GM23338 (cell line): ENCODE data around the gene ATP13A1.

Source experiments
- CREB1 ChIP-seq: fragments of 250-450 bp; sonication (Bioruptor Pico); IDR thresholded peaks from 2 replicates; pipeline ENCODE4 v1.5.0; 2020; ENCODE audit warnings: low read depth, mild to moderate bottlenecking, moderate library complexity
- CTCF ChIP-seq, 2 experiments: fragments of 200-600 bp in 1 of 2; sonication (generic) in 1 of 2; conservative IDR thresholded peaks; 2 replicates each; pipeline versions ENCODE4 v1.5.1 to v1.6.1; 2016 to 2017; ENCODE audit warnings: antibody characterized with exemption in 2 of 2, low read depth in 2 of 2, mild to moderate bottlenecking in 2 of 2, moderate library complexity in 1 of 2
- EZH2 ChIP-seq: fragments of 200-600 bp; sonication (generic); IDR thresholded peaks from one replicate; pipeline ENCODE4 v1.8.0; 2017; ENCODE audit warnings: antibody characterized with exemption, mild to moderate bottlenecking, low read depth; ENCODE audit not compliant: unreplicated experiment
- EZH2phosphoT487 ChIP-seq: fragments of 200-600 bp; sonication (generic); IDR thresholded peaks from one replicate; pipeline ENCODE4 v1.8.1; 2018; ENCODE audit warnings: antibody characterized with exemption; ENCODE audit not compliant: unreplicated experiment
- JUNB ChIP-seq: IDR thresholded peaks from one replicate; pipeline ENCODE4 v1.6.1; 2016; ENCODE audit warnings: antibody characterized with exemption; ENCODE audit not compliant: unreplicated experiment
- NANOG ChIP-seq: IDR thresholded peaks from 2 replicates; pipeline ENCODE4 v1.6.1; 2016; ENCODE audit warnings: antibody characterized with exemption, borderline replicate concordance
- POLR2AphosphoS5 ChIP-seq: IDR thresholded peaks from 2 replicates; pipeline ENCODE4 v1.6.1; 2016; ENCODE audit warnings: antibody characterized with exemption, low read depth
- REST ChIP-seq: IDR thresholded peaks from one replicate; pipeline ENCODE4 v1.6.1; 2018; ENCODE audit warnings: antibody characterized with exemption; ENCODE audit not compliant: unreplicated experiment
- STAT1 ChIP-seq: IDR thresholded peaks from one replicate; pipeline ENCODE4 v1.6.1; 2016; ENCODE audit warnings: antibody characterized with exemption; ENCODE audit not compliant: unreplicated experiment
- ZNF114 ChIP-seq: fragments of 250-450 bp; sonication (Bioruptor Pico); IDR thresholded peaks from 2 replicates; pipeline ENCODE4 v1.5.0; 2020; ENCODE audit warnings: mild to moderate bottlenecking, moderate library complexity
- TF ChIP-seq, protein P1 (sequence below): IDR thresholded peaks from 2 replicates; pipeline ENCODE4 v1.6.1; 2016; ENCODE audit warnings: antibody characterized with exemption
- TF ChIP-seq, protein P2 (sequence below): fragments of 250-450 bp; sonication (Bioruptor Pico); IDR thresholded peaks from 2 replicates; pipeline ENCODE4 v1.5.0; 2020; ENCODE audit warnings: mild to moderate bottlenecking, moderate library complexity

DNA sequence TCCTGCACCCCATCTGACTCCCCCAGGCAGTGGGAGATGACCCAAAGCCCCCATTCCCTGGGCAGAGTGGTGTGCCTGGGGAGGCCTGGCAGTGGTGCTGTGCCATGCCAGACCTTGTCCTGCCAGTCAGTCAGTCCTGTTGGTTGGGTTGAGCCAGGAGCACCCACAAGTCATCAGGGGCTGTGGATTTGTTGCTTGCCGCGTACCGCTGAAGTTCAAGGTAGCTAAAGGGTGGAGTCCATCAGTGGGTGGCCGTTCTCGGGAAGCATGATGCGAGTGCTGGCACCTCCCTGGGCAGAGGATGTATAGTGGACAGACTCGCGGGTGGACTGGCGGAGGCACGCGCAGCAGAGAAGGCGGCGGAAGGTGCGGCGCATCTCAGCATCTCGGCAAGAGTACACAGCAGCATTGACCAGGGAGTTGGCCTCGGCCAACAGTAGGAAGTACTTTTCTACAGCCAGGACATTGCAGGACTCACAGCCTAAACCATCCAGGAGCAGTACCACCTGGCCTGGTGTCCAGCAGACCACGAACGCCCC lies 39.4 kb downstream of the ATP13A1 start:
- TF ChIP-seq NANOG (no peak), EZH2phosphoT487 (no peak), CTCF (conservative IDR thresholded peaks at IDR 0.05; ENCODE audit: low read depth in 2 of 2) (no peak), POLR2AphosphoS5 (no peak), CREB1 (CRISPR knock-in tag) (no peak), JUNB (no peak), STAT1 (no peak), REST (no peak), ZNF114 (CRISPR knock-in tag) (no peak), EZH2 (no peak)
- TF ChIP-seq, protein P1, sequence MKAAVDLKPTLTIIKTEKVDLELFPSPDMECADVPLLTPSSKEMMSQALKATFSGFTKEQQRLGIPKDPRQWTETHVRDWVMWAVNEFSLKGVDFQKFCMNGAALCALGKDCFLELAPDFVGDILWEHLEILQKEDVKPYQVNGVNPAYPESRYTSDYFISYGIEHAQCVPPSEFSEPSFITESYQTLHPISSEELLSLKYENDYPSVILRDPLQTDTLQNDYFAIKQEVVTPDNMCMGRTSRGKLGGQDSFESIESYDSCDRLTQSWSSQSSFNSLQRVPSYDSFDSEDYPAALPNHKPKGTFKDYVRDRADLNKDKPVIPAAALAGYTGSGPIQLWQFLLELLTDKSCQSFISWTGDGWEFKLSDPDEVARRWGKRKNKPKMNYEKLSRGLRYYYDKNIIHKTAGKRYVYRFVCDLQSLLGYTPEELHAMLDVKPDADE = no peak
- TF ChIP-seq, protein P2, sequence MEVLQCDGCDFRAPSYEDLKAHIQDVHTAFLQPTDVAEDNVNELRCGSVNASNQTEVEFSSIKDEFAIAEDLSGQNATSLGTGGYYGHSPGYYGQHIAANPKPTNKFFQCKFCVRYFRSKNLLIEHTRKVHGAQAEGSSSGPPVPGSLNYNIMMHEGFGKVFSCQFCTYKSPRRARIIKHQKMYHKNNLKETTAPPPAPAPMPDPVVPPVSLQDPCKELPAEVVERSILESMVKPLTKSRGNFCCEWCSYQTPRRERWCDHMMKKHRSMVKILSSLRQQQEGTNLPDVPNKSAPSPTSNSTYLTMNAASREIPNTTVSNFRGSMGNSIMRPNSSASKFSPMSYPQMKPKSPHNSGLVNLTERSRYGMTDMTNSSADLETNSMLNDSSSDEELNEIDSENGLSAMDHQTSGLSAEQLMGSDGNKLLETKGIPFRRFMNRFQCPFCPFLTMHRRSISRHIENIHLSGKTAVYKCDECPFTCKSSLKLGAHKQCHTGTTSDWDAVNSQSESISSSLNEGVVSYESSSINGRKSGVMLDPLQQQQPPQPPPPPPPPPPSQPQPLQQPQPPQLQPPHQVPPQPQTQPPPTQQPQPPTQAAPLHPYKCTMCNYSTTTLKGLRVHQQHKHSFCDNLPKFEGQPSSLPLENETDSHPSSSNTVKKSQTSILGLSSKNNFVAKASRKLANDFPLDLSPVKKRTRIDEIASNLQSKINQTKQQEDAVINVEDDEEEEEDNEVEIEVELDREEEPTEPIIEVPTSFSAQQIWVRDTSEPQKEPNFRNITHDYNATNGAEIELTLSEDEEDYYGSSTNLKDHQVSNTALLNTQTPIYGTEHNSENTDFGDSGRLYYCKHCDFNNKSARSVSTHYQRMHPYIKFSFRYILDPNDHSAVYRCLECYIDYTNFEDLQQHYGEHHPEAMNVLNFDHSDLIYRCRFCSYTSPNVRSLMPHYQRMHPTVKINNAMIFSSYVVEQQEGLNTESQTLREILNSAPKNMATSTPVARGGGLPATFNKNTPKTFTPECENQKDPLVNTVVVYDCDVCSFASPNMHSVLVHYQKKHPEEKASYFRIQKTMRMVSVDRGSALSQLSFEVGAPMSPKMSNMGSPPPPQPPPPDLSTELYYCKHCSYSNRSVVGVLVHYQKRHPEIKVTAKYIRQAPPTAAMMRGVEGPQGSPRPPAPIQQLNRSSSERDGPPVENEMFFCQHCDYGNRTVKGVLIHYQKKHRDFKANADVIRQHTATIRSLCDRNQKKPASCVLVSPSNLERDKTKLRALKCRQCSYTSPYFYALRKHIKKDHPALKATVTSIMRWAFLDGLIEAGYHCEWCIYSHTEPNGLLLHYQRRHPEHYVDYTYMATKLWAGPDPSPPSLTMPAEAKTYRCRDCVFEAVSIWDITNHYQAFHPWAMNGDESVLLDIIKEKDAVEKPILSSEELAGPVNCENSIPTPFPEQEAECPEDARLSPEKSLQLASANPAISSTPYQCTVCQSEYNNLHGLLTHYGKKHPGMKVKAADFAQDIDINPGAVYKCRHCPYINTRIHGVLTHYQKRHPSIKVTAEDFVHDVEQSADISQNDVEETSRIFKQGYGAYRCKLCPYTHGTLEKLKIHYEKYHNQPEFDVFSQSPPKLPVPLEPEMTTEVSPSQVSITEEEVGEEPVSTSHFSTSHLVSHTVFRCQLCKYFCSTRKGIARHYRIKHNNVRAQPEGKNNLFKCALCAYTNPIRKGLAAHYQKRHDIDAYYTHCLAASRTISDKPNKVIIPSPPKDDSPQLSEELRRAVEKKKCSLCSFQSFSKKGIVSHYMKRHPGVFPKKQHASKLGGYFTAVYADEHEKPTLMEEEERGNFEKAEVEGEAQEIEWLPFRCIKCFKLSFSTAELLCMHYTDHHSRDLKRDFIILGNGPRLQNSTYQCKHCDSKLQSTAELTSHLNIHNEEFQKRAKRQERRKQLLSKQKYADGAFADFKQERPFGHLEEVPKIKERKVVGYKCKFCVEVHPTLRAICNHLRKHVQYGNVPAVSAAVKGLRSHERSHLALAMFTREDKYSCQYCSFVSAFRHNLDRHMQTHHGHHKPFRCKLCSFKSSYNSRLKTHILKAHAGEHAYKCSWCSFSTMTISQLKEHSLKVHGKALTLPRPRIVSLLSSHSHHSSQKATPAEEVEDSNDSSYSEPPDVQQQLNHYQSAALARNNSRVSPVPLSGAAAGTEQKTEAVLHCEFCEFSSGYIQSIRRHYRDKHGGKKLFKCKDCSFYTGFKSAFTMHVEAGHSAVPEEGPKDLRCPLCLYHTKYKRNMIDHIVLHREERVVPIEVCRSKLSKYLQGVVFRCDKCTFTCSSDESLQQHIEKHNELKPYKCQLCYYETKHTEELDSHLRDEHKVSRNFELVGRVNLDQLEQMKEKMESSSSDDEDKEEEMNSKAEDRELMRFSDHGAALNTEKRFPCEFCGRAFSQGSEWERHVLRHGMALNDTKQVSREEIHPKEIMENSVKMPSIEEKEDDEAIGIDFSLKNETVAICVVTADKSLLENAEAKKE (CRISPR knock-in tag) = no peak
